Mesothelial cell of epicardium (in vitro differentiated cells): ENCODE data around the gene ATP8A1. TPM values are rescaled to one million over a fixed set of nuclear protein-coding genes. Genes with fewer than 3 reads are reported as not detected.

Source experiments
- DNase-seq, 2 experiments: peaks; one replicate each; pipeline ENCODE4 v3.0.0; 2021; ENCODE audit warnings: low spot score in 2 of 2; ENCODE audit not compliant: unreplicated experiment in 2 of 2
- H3K27ac Mint-ChIP-seq: 2 replicates; pipeline ENCODE4 v1.8.0; 2021; ENCODE audit warnings: mixed read lengths
- H3K27me3 Mint-ChIP-seq: 2 replicates; pipeline ENCODE4 v1.8.0; 2021; ENCODE audit warnings: low read depth, mixed read lengths
- H3K36me3 Mint-ChIP-seq: 2 replicates; pipeline ENCODE4 v1.8.0; 2021; ENCODE audit warnings: mixed read lengths
- H3K4me1 Mint-ChIP-seq: 2 replicates; pipeline ENCODE4 v1.8.0; 2021; ENCODE audit warnings: mixed read lengths
- H3K4me3 Mint-ChIP-seq: 2 replicates; pipeline ENCODE4 v1.8.0; 2021; ENCODE audit warnings: mild to moderate bottlenecking, moderate library complexity, mixed read lengths
- H3K9me3 Mint-ChIP-seq: 2 replicates; pipeline ENCODE4 v1.8.0; 2021; ENCODE audit warnings: mixed read lengths
- CTCF ChIP-seq: fragments of 200-600 bp; sonication (generic); IDR thresholded peaks from one replicate; pipeline ENCODE4 v1.5.0; 2021; ENCODE audit warnings: antibody characterized with exemption; ENCODE audit not compliant: unreplicated experiment
- total RNA-seq: library from RNA; stranded (reverse); gene quantifications from 3 replicates; pipeline ENCODE4 v1.2.1, GENCODE V29; 2021

The ATP8A1 gene
- total RNA-seq, 1 donor from 2014 or later: 15.7 TPM

- H3K4me1 Mint-ChIP-seq: peaks cover 21% of the 10 kb centered on the region
- H3K27ac Mint-ChIP-seq: no peak overlapping the region
- H3K4me3 Mint-ChIP-seq: no peak overlapping the region
- H3K36me3 Mint-ChIP-seq: no peaks in the 10 kb centered on the region
- DNase-seq: no peak
- peaks cover 47% of the 10 kb centered on the region for H3K27me3 Mint-ChIP-seq
- TF ChIP-seq CTCF: no peak
- no peaks in the 10 kb centered on the region for H3K9me3 Mint-ChIP-seq
These were observed 296.6 kb downstream of the ATP8A1 start for GRCh38 chr4:42360256-42360669.

- H3K4me3 Mint-ChIP-seq: peak overlapping the region; percentile 11
These were observed 297.2 kb downstream of the ATP8A1 start for GRCh38 chr4:42359711-42360110.

More at GRCh38 chr4:42359711-42360110, 297.2 kb downstream of the ATP8A1 start:
- Mint-ChIP-seq H3K4me1 (peaks cover 25% of the 10 kb centered on the region), H3K36me3 (no peaks in the 10 kb centered on the region), H3K27ac (peak overlapping the region; percentile 17), H3K9me3 (no peaks in the 10 kb centered on the region), H3K27me3 (peaks cover 49% of the 10 kb centered on the region)
- no peak for TF ChIP-seq CTCF
- DNase-seq: no peak

Other genes with a start within 250 kb of the ATP8A1 start
- gene GRXCR1, start 235.6 kb upstream of the ATP8A1 start, total RNA-seq: not detected in 3 replicates